Keratinocyte (primary cell): ENCODE measurements around the gene KRT14. TPM values are rescaled to one million over a fixed set of nuclear protein-coding genes. Genes with fewer than 3 reads are reported as not detected.

Experiments used
- DNase-seq: peaks from one replicate; pipeline ENCODE4 v3.0.0-alpha.2; 2011; ENCODE audit warnings: low read depth, missing footprints, low spot score
- FAIRE-seq: peaks from 2 replicates; lab custom pipeline; 2011; peaks lifted over from hg19 to GRCh38; lab: Jason Lieb, UNC
- H2AFZ ChIP-seq: 2 replicates; pipeline ENCODE4 v1.6.0; 2012; ENCODE audit warnings: low read length, control low read depth, inconsistent platforms; ENCODE audit not compliant: control insufficient read depth
- H3K27ac ChIP-seq: 2 replicates; pipeline ENCODE4 v1.5.1; 2011; ENCODE audit warnings: low read length; ENCODE audit not compliant: control insufficient read depth, insufficient read depth
- H3K27me3 ChIP-seq: 3 replicates; pipeline ENCODE4 v1.6.0; 2011; ENCODE audit warnings: low read length; ENCODE audit not compliant: control insufficient read depth, insufficient read depth; ENCODE audit errors: extremely low read depth
- H3K36me3 ChIP-seq, 2 experiments: 2 replicates in 1 of 2; 3 replicates in 1 of 2; pipeline ENCODE4 v1.5.1; 2011; ENCODE audit warnings: low read length in 2 of 2, mild to moderate bottlenecking in 1 of 2; ENCODE audit not compliant: control insufficient read depth in 2 of 2, insufficient read depth in 2 of 2; ENCODE audit errors: extremely low read depth in 1 of 2
- H3K4me1 ChIP-seq: 3 replicates; pipeline ENCODE4 v1.5.1; 2011; ENCODE audit warnings: low read length; ENCODE audit not compliant: control insufficient read depth, insufficient read depth; ENCODE audit errors: extremely low read depth
- H3K4me2 ChIP-seq: 3 replicates; pipeline ENCODE4 v1.6.0; 2011; ENCODE audit warnings: low read depth, low read length; ENCODE audit not compliant: control insufficient read depth, insufficient read depth; ENCODE audit errors: extremely low read depth
- H3K4me3 ChIP-seq, 3 experiments: fragments of 200-600 bp in 1 of 3; sonication (generic) in 1 of 3; 2 replicates in 2 of 3; 3 replicates in 1 of 3; pipeline ENCODE4 v1.5.1; 2011 to 2016; ENCODE audit warnings: low read length in 3 of 3, mild to moderate bottlenecking in 3 of 3, control low read depth in 2 of 3, inconsistent platforms in 1 of 3, low read depth in 1 of 3, mixed read lengths in 1 of 3, mixed run types in 1 of 3, moderate library complexity in 1 of 3; ENCODE audit not compliant: control insufficient read depth in 2 of 3, insufficient read depth in 2 of 3; ENCODE audit errors: extremely low read depth in 1 of 3
- H3K79me2 ChIP-seq: 2 replicates; pipeline ENCODE4 v1.6.0; 2012; ENCODE audit warnings: low read length; ENCODE audit not compliant: control insufficient read depth, insufficient read depth
- H3K9ac ChIP-seq: 3 replicates; pipeline ENCODE4 v1.6.0; 2011; ENCODE audit warnings: low read length; ENCODE audit not compliant: control insufficient read depth, insufficient read depth; ENCODE audit errors: extremely low read depth
- H3K9me1 ChIP-seq: 3 replicates; pipeline ENCODE4 v1.6.0; 2011; ENCODE audit warnings: low read length; ENCODE audit not compliant: control insufficient read depth, insufficient read depth; ENCODE audit errors: extremely low read depth
- H3K9me3 ChIP-seq: 2 replicates; pipeline ENCODE4 v1.5.1; 2012; ENCODE audit warnings: low read depth, low read length; ENCODE audit not compliant: control insufficient read depth
- H4K20me1 ChIP-seq: 3 replicates; pipeline ENCODE4 v1.6.0; 2011; ENCODE audit warnings: low read length; ENCODE audit not compliant: control insufficient read depth, insufficient read depth; ENCODE audit errors: extremely low read depth
- CTCF ChIP-seq, 3 experiments: IDR thresholded peaks in 1 of 3; conservative IDR thresholded peaks in 1 of 3; optimal IDR thresholded peaks in 1 of 3; 2 replicates in 2 of 3; 3 replicates in 1 of 3; pipeline versions ENCODE3 to v1.5.1; 2011; ENCODE audit warnings: low read length in 3 of 3, mild to moderate bottlenecking in 3 of 3, moderate library complexity in 2 of 3, control low read depth in 1 of 3, inconsistent platforms in 1 of 3; ENCODE audit not compliant: insufficient read depth in 2 of 3; ENCODE audit errors: extremely low read depth in 1 of 3
- EZH2 ChIP-seq: IDR thresholded peaks from one replicate; pipeline ENCODE4 v1.6.1; 2012; ENCODE audit warnings: inconsistent platforms, mild to moderate bottlenecking, low read length, moderate library complexity
- dilution Hi-C: fragments of 300-500 bp; cut with MboI; formaldehyde crosslinking; loops from one replicate; pipeline ENCODE4 v1.7.0; 2020; ENCODE audit warnings: low sequenced_read_pairs; ENCODE audit not compliant: extremely low pct_ligation_motif_present
- polyA plus RNA-seq, 5 experiments: library from polyadenylated mRNA; depleted of rRNA in 3 of 5; stranded (reverse) in 3 of 5; stranded (forward) in 1 of 5; unstranded in 1 of 5; fragments of >200 nt; gene quantifications; 1 replicate in 1 of 5; 2 replicates in 3 of 5; 3 replicates in 1 of 5; pipeline versions ENCODE4 v1.2.1 to v1.2.3, GENCODE V29; 2011 to 2012; ENCODE audit warnings: missing spikeins in 2 of 5, low read depth in 1 of 5, low replicate concordance in 1 of 5

The KRT14 gene
- polyA plus RNA-seq, 1 donor (not counting 4 experiments of a cell fraction or from before 2014, with no cell fraction given), result 26,041 TPM

- H3K79me2 ChIP-seq, result no peaks in the 10 kb centered on the region
- H2AFZ ChIP-seq, result no peak overlapping the region
- dilution Hi-C loops, result no loop called here
- no peak overlapping the region for H3K9ac ChIP-seq
- no peak overlapping the region for H3K4me3 ChIP-seq
- H3K27ac ChIP-seq, result no peak overlapping the region
- no peaks in the 10 kb centered on the region for H3K27me3 ChIP-seq
- TF ChIP-seq EZH2 (no peak), CTCF (optimal IDR thresholded peaks at IDR 0.05 in 1 of 3, IDR thresholded peaks at IDR 0.05 in 1 of 3, conservative IDR thresholded peaks at IDR 0.05 in 1 of 3; ENCODE audit: extremely low read depth in 1 of 3, insufficient read depth in 2 of 3, low read length in 3 of 3) (no peak)
- no peak overlapping the region for H3K4me2 ChIP-seq
- no peaks in the 10 kb centered on the region for H3K9me1 ChIP-seq
- H3K4me1 ChIP-seq, result peaks cover 52% of the 10 kb centered on the region
- DNase-seq (no peak), FAIRE-seq (no peak)
- H3K9me3 ChIP-seq, result no peaks in the 10 kb centered on the region
- no peaks in the 10 kb centered on the region for H3K36me3 ChIP-seq
- H4K20me1 ChIP-seq, result no peaks in the 10 kb centered on the region
These were observed 35.3 kb downstream of the KRT14 start for GRCh38 chr17:41551365-41551764.

GRCh38 chr17:41549596-41550039 is 37.1 kb downstream of the KRT14 start:
- Histone ChIP-seq H3K9me3 (no peaks in the 10 kb centered on the region), H3K4me3 (no peak overlapping the region), H3K36me3 (no peaks in the 10 kb centered on the region), H4K20me1 (no peaks in the 10 kb centered on the region), H3K4me2 (peak overlapping the region; percentile 67), H3K27me3 (no peaks in the 10 kb centered on the region), H2AFZ (no peak overlapping the region), H3K27ac (no peak overlapping the region), H3K79me2 (no peaks in the 10 kb centered on the region), H3K9ac (no peak overlapping the region), H3K9me1 (no peaks in the 10 kb centered on the region), H3K4me1 (peaks cover 45% of the 10 kb centered on the region)
- no peak for FAIRE-seq
- no peak for DNase-seq
- TF ChIP-seq CTCF (optimal IDR thresholded peaks at IDR 0.05 in 1 of 3, IDR thresholded peaks at IDR 0.05 in 1 of 3, conservative IDR thresholded peaks at IDR 0.05 in 1 of 3; ENCODE audit: extremely low read depth in 1 of 3, insufficient read depth in 2 of 3, low read length in 3 of 3), result no peak
- no peak for TF ChIP-seq EZH2
- dilution Hi-C loops, result no loop called here
